Bone marrow (tissue), 2 donors: ENCODE results near the gene TPO.

Experiments
- DNase-seq, 2 donors: peaks; one replicate each; lab custom pipeline; 2025; lab: John Stamatoyannopoulos, UW

The TPO gene

GRCh38 chr2:1451422-1451821, 38.2 kb downstream of the TPO start:
- DNase-seq = no peak

- DNase-seq = no peak
These were observed 40.3 kb downstream of the TPO start for GRCh38 chr2:1453561-1453960.

DNA sequence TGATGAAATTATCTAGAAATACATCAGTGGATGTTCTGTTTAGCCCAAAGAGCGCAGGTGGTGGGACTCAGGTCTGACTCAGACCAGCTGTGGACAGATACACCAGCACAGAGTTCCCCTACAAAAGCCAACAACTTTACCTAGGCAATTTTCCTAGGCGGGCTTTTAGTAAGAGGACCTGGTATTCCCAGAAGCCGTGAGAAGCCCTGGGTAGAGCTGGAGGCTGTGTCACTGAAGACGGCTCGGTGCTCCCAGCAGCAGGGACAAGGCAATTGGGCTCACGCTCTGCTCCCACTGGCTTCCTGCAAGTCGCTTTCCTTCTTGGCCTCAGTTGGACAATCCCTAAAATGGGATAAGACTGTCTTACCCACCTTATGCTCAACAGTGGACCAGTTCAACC, 41.1 kb downstream of the TPO start:
- DNase-seq = no peak

DNA sequence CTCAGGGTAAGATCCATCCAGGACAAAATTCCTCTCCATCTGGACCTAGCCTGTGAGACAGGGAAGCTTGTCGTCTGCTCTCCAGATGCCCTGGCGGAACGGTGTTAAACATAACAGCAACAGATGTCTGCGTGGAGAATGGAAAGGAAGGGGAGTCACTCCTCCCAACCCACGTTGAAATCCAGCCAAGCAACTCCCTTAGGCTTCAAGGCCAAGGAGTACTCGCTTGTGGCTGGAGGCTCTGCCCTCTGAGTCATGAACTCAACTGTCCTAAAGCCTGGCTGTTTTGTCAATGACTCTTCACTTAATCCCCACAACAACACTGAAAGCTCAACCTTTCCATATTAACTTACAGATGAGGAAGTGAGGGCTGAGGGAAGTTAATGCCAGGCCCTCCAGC, 42.2 kb downstream of the TPO start:
- DNase-seq = no peak

DNA sequence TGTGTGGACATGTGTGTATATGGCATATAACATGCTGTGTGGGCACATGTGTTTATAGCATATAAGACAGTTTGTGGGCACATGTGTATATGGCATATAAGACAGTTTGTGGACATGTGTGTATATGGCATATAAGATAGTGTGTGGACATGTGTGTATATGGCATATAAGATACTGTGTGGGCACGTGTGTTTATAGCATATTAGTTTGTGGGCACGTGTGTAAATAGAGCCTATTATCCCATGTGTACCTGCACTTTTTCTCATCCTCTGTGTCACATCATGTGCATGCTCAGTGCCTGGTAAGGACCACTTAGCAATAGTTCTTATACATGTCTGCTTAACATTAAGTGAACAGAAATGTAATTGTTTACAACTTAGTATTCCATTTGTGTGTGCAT, 45.2 kb downstream of the TPO start:
- DNase-seq = no peak

DNA sequence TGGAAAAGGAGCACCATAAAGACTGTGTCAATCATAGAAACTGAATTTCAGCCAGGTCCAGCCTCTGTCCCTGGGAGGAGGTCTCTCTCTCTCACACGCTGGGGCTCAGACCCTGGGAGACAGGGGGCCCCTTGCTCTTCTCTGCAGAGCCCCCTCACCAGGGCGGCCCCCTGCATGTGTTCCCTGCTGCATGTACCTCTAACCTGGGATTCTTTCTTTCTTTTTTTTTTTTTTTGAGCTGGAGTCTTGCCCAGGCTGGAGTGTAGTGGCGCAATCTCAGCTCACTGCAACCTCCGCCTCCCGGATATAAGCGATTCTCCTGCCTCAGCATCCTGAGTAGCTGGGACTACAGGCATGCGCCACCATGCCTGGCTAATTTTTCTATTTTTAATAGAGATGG, 46.5 kb downstream of the TPO start:
- DNase-seq = no peak

DNA sequence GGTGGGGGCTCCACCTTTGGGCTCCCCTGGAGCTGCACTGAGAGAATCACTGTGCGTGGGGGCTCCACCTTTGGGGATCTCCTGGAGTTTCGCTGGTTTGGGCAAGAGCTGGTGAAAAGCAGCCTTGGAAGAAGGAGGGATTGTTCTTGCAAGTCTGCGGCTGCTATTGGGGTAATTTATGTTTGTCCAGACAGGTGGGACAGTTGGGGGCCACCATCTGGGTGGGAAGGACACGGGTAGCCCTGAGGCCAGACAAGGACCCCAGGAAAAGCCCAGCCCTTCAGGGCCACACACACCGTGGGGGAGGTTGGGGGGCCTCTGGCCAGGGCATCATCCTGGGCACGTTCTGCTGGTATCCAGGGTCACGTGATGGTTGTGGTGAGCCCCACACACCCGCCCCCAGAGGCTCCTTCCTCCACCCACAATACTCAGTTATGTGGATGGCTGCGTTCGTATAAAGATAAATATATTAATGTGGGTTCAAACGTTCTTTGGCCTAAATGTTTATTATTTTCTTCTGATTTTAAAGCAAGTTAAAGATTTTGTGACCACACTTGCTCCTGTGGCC, 47.7 kb downstream of the TPO start:
- DNase-seq = no peak

DNA sequence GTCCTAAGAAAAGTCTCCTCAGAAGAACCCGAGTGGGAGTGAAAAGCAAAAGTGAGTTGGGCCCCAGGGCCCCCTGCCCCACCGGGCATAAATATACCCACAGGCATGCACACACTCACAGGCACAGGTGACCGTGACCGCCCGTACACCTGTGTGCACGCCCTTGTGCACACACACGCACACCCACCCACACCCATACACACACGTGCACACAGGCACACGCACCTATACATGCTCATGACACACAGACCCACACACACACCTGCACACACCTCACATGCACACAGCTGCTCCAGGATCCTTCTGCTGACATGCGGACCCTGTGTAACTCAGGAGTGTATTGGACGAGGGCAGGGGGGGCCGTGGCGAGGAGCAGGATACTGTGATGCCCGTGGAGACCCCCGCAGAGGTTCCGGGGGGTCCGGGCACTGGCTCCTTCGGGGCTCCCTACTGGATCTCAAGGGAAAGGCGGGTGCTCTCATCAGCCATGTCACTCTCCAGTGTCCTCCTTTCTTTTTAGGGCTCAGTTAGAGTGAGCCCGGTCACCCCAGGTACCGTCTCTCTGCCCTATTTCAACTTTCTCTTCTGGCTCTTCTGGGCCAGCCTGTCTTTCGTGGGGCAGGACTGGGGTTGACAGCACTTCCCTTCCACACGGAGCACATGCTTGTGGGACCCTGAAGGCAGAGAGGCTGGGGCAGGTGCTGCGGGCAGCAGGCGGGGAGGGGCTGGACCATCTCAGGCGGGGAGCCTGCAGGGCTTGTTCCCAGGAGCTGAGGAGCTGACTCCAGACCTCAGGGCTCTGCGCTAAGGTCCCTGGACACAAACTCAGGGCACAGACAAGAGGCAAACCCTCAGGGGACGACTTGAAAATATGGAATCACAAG, 48.5 kb downstream of the TPO start:
- DNase-seq = no peak

DNA sequence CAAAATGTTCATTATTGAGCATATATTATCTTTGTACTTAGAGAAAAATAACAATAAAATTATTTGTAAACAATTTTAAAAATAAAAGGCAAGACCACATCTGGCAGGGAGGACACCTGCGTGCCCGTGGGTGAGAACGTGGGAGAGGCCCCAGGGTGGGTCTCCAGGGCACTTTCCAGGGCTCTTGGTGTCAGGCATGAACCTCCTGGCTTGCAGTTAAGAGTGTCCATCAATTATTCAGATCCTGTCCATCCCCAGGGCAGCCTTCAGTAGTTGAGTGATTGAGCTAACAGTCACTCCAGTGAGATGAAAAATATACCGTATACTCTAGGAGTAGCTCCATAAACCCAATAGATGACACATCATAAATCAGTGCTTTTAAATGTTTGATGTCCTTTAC, 49.7 kb downstream of the TPO start:
- DNase-seq = no peak

DNA sequence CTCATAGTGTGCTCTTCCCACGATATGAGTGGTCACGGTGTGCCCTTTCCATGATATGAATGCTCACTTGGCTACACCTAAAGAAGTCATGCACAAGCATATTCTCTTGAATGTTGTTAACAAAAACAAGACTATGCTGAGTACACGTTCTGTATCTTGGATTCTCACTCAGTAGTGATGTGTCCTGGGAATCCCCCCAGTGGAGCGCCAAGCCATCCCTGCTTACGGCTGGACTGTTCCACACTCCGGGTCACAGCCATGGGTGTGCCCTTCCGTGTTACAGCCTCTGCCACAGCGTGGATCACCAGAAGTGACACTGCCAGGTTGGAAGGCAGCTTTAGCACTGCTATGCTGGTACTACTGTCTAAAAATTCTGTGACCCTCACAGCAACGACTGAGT, 59.1 kb downstream of the TPO start:
- no peak for DNase-seq

- no peak for DNase-seq
These were observed 63.4 kb downstream of the TPO start for GRCh38 chr2:1476617-1477195.

- DNase-seq = no peak
These were observed 64.2 kb downstream of the TPO start for GRCh38 chr2:1477196-1478040.

DNA sequence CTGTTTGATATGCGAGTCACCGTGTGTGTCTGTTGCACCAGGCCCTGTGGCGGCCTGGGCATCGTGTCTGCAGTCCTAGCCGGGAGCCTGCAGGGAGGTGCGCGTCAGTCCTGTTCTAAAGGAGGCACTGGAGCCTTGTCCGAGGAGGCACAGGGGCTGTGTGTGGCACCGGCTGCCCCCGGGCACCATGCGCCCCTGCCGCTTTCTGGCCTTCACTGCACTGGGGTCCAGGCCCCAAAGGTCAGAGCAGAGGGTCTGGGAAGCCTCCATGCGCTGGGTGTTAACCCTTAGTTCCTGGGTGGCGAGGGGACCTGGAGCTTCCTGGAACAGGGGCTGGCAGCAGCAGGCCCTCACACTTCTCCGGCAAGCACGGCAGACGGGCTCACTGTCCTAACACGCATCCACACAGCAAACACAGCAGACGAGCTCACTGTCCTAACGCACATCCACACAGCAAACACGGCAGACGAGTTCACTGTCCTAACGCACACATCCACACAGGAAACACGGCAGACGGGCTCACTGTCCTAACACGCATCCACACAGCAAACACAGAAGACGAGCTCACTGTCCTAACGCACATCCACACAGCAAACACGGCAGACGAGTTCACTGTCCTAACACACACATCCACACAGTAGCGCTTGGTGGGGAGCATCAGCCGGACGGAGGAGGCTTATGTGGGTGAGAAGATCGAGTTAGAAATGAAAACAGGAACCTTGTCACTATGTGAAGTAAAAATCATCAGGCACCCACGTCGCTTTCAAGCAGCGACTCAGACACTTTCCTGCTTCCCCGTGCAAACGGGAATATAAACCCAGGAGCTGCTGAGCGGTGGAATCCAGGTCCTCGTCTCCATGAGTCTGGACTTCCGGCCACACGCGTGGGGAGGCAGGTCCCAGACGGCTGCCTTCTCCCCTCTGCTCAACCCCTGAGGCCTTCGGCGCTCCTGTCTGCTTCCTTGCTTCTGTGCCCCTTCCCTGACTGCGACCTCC, 65.3 kb downstream of the TPO start:
- DNase-seq = no peak

DNA sequence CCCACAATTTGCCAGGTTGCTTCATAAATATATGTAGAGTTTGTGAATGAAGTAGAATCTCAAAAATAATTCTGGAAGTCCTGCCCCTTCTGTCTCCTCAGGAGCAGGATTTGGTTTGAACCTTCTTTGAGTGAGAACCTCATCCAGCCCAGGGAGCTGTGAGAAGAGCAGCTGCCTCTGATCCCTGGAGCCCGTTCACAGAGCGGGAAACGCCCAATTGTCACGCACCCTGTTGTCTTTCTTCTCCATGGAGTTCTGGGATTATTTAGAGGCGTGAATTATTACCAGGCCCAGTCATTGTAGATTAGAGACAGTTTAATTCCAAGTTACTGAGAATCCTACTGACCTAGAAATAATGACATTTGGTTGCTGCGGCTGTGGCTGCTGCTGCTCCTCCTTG, 66.1 kb downstream of the TPO start:
- no peak for DNase-seq

GRCh38 chr2:1480671-1481076, 67.4 kb downstream of the TPO start:
- DNase-seq = no peak

DNA sequence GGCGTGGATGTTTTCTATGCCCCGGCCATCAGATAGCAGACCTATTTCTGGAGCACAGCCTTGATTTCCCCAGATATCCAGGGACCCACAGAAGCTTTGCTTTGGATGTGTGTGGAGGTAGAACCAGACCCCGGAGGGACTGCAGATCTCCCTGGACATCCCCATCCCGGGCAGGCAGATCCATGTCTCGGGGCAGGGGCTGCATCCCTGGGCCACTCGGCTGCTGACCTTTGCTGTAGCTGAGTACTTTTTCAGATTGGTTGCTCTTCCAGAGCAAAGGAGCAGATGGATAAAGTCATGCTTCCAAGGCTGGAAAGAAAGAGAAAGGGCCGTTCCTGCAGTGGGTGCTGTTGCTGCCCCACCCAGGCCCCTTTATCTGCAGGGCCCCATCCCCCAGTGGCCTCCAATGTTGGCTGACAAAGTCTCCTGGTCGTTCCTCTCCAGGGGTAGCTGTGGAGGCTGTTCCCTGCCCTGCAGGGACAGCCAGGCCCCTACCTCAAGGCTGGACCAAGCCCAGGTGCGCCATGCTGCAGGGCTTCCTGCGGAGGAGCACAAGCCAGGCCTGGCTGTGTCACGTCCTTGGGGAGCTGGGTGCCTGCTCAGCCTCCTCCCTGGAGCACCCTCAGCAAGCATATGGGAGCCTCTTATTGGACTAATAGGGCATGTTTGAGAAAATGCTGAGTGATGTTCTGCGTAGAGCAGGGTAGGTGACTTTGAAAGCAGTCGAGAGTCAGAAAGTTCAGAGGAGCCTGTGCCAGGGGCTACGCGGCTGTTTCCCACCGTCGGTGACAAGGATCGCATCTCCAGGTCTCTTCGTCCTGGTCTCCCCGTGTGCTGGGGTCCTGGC, 68.4 kb downstream of the TPO start:
- DNase-seq = no peak

DNA sequence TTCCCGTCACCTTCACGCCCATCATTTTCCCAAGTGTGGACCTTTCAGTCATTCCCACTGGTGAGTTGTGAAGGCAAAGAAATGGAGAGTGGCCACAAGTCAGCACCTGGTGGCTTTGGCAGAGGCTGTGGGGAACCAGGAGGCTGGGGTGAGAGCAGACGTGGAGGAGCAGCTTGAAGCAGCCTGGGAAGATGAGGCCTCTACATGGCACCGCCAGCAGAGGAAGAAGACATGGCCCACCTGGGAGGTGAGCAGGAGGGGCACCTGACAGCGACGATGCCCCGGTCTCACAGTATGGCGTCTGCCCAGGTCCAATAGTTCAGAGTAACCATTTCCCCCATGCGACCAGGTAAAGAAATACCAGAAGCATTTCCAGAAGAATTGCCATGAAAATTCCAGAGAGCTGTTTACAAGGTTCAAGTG, 69.0 kb downstream of the TPO start:
- no peak for DNase-seq

GRCh38 chr2:1482981-1483380, 69.7 kb downstream of the TPO start:
- DNase-seq = no peak

DNA sequence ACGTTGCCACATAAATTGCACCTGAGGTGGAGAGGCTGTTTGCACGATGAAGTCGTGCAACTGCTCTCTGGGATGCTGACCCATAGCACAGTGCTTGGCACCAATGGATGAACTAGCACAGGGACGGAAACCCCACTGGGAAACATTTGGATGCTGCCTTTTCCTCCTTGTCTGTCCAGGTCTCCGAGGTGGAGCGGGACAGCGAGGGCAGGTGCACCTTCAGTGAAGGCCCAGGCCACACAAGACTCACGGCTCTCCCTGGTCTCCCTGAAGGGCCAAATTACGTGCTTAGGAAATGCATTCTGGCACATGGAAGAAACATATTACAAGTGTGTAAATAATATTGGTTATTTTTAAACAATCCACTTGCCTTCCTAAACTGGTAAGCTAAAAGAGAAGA, 70.3 kb downstream of the TPO start:
- DNase-seq = no peak

GRCh38 chr2:1484131-1484884, 71.0 kb downstream of the TPO start:
- DNase-seq = no peak
